DND-41 (cell line): Measurements from ENCODE around the gene MAD2L1.

Experiments
- EZH2 ChIP-seq: IDR thresholded peaks from 3 replicates; pipeline ENCODE4 v1.6.1; 2012; ENCODE audit warnings: borderline replicate concordance, low read depth, mild to moderate bottlenecking, moderate library complexity, low read length, inconsistent platforms; ENCODE audit not compliant: severe bottlenecking
- TF ChIP-seq, protein P1 (sequence below): IDR thresholded peaks from 2 replicates; pipeline ENCODE4 v1.5.1; 2012; ENCODE audit warnings: borderline replicate concordance, low read length, moderate library complexity, mild to moderate bottlenecking; ENCODE audit not compliant: poor library complexity, severe bottlenecking; ENCODE audit errors: extremely low read depth

DNA sequence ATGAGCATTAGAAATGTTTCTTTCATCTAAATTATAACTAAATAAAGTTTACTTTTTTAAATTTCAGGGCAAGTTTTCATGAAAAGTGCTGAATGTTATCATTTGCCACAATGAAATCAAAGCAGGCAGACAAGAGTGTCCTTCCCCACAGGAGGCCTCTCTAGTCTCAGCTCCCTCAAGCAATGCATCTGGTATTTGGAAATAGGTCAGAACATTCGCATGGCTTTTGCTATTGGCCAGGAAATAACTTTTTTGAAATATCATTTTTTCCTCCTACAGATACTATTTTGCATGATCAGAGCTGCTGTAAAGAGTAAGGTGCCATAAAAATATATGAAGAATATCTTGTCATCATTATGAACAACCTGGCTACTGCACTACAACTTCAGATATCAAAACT is 41.1 kb downstream of the MAD2L1 start:
- TF ChIP-seq, protein P1, sequence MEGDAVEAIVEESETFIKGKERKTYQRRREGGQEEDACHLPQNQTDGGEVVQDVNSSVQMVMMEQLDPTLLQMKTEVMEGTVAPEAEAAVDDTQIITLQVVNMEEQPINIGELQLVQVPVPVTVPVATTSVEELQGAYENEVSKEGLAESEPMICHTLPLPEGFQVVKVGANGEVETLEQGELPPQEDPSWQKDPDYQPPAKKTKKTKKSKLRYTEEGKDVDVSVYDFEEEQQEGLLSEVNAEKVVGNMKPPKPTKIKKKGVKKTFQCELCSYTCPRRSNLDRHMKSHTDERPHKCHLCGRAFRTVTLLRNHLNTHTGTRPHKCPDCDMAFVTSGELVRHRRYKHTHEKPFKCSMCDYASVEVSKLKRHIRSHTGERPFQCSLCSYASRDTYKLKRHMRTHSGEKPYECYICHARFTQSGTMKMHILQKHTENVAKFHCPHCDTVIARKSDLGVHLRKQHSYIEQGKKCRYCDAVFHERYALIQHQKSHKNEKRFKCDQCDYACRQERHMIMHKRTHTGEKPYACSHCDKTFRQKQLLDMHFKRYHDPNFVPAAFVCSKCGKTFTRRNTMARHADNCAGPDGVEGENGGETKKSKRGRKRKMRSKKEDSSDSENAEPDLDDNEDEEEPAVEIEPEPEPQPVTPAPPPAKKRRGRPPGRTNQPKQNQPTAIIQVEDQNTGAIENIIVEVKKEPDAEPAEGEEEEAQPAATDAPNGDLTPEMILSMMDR: no peak
- no peak for TF ChIP-seq EZH2
